ENCODE results near the gene ILKAP.

- TF ChIP-seq CTCF (IDR thresholded peaks at IDR 0.05) (no peak), POLR2A (IDR thresholded peaks at IDR 0.05) (no peak)
Measured at GRCh38 chr2:238235331-238235732, 31.8 kb upstream of the ILKAP start.
